ENCODE data around the gene UBR4. TPM values are rescaled to one million over a fixed set of nuclear protein-coding genes. Genes with fewer than 3 reads are reported as not detected.

The UBR4 gene
- total and polyA plus RNA-seq, 2 experiments from 2014 or later = 49.4 to 63.7 TPM

DNA sequence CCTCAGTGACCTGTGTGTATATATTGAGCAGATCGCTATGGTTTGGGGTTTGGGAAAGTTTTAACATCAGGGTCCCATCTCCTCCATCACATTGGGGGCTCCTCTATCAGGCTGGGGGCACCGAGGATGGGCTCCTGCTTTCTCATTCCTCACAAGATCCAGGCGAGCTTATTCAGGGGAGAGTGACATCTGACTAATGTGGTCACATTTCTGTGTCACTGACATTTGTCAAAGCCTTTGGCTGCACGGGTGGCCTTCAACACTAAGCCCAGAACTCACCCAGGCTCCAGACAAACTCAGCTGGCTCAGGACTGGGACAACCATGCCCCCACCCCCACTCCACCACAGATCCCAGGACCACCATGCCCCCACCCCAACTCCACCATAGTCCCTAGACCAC, 150.3 kb downstream of the UBR4 start:
- H3K4me3 ChIP-seq = no peak overlapping the region

DNA sequence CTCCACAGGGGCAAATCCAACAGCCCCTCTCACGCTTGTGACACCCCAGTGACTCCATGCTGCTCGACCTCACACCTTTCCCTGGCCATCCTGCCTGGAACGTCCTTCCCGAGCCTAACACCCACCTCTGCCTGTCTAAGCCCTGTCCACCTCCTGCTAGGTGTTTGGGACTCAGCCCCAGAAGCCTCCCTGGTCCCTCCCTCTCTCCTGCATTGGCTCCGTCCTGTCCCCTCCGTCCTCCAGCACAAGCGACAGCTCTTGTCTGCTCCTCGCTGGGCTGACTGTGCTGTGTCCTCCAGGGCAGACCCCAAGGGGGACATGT, 151.6 kb downstream of the UBR4 start:
- Histone ChIP-seq H3K9me2 (ENCODE audit: insufficient read depth) (no peaks in the 10 kb centered on the region), H3K36me3 (ENCODE audit: low read depth) (no peaks in the 10 kb centered on the region), H3K4me3 (no peak overlapping the region), H3K9me3 (ENCODE audit: low read depth) (no peaks in the 10 kb centered on the region), H3K9ac (no peak overlapping the region), H3K79me2 (ENCODE audit: insufficient read depth) (no peaks in the 10 kb centered on the region), H3K27me3 (replicated peaks; ENCODE audit: insufficient read depth) (peaks cover 16% of the 10 kb centered on the region), H3K4me1 (ENCODE audit: insufficient read depth) (no peaks in the 10 kb centered on the region), H4K20me1 (ENCODE audit: insufficient read depth) (no peaks in the 10 kb centered on the region), H3K4me2 (ENCODE audit: unreplicated experiment) (no peak overlapping the region), H3K27ac (no peak overlapping the region), H3F3A (ENCODE audit: insufficient read depth) (no peaks in the 10 kb centered on the region), H2AFZ (no peak overlapping the region)
- in situ Hi-C loops (cut with MboI) = no loop called here
- 10 to 17% methylated on average over 8 of the region's 8 CpGs for WGBS, 2 experiments (ENCODE audit: low coverage in 1 of 2, low lambda C conversion rate in 2 of 2, missing lambda C conversion rate in 2 of 2)
- TF ChIP-seq EZH2phosphoT487 (IDR thresholded peaks at IDR 0.05; ENCODE audit: insufficient read depth, low read depth) (no peak), EZH2 (IDR thresholded peaks at IDR 0.05; ENCODE audit: insufficient read depth, poor library complexity, severe bottlenecking) (no peak)
- DNase-seq = no peak

More for the DNA sequence above, 150.3 kb downstream of the UBR4 start:
- Histone ChIP-seq H3F3A (ENCODE audit: insufficient read depth) (no peaks in the 10 kb centered on the region), H3K79me2 (ENCODE audit: insufficient read depth) (no peaks in the 10 kb centered on the region), H4K20me1 (ENCODE audit: insufficient read depth) (no peaks in the 10 kb centered on the region), H3K9me3 (ENCODE audit: low read depth) (no peaks in the 10 kb centered on the region), H2AFZ (no peak overlapping the region), H3K4me1 (ENCODE audit: insufficient read depth) (no peaks in the 10 kb centered on the region), H3K27me3 (replicated peaks; ENCODE audit: insufficient read depth) (peaks cover 16% of the 10 kb centered on the region), H3K9ac (no peak overlapping the region), H3K36me3 (ENCODE audit: low read depth) (no peaks in the 10 kb centered on the region), H3K9me2 (ENCODE audit: insufficient read depth) (no peaks in the 10 kb centered on the region), H3K27ac (no peak overlapping the region), H3K4me2 (ENCODE audit: unreplicated experiment) (no peak overlapping the region)
- WGBS, 2 experiments (ENCODE audit: low coverage in 1 of 2, low lambda C conversion rate in 2 of 2, missing lambda C conversion rate in 2 of 2) = 52 to 73% methylated on average over 3 to 4 of the region's 4 CpGs
- DNase-seq = no peak
- in situ Hi-C loops (cut with MboI) = no loop called here
- TF ChIP-seq EZH2phosphoT487 (IDR thresholded peaks at IDR 0.05; ENCODE audit: insufficient read depth, low read depth) (no peak), EZH2 (IDR thresholded peaks at IDR 0.05; ENCODE audit: insufficient read depth, poor library complexity, severe bottlenecking) (no peak)

- no peak overlapping the region for H3K4me3 ChIP-seq
- no peaks in the 10 kb centered on the region for H3K79me2 ChIP-seq (ENCODE audit: insufficient read depth)
- 30 to 40% methylated on average over 13 to 14 of the region's 15 CpGs for WGBS, 2 experiments (ENCODE audit: low coverage in 1 of 2, low lambda C conversion rate in 2 of 2, missing lambda C conversion rate in 2 of 2)
- no peaks in the 10 kb centered on the region for H3F3A ChIP-seq (ENCODE audit: insufficient read depth)
- H3K9me3 ChIP-seq (ENCODE audit: low read depth) = no peaks in the 10 kb centered on the region
- H4K20me1 ChIP-seq (ENCODE audit: insufficient read depth) = no peaks in the 10 kb centered on the region
- H3K36me3 ChIP-seq (ENCODE audit: low read depth) = no peaks in the 10 kb centered on the region
- H2AFZ ChIP-seq = no peak overlapping the region
- H3K27ac ChIP-seq = no peak overlapping the region
- TF ChIP-seq EZH2phosphoT487 (IDR thresholded peaks at IDR 0.05; ENCODE audit: insufficient read depth, low read depth) = no peak
- no peak for TF ChIP-seq EZH2 (IDR thresholded peaks at IDR 0.05; ENCODE audit: insufficient read depth, poor library complexity, severe bottlenecking)
- no peak overlapping the region for H3K9ac ChIP-seq
- peaks cover 16% of the 10 kb centered on the region for H3K27me3 ChIP-seq (replicated peaks; ENCODE audit: insufficient read depth)
- in situ Hi-C loops (cut with MboI) = no loop called here
- no peaks in the 10 kb centered on the region for H3K4me1 ChIP-seq (ENCODE audit: insufficient read depth)
- no peaks in the 10 kb centered on the region for H3K9me2 ChIP-seq (ENCODE audit: insufficient read depth)
- DNase-seq = no peak
- no peak overlapping the region for H3K4me2 ChIP-seq (ENCODE audit: unreplicated experiment)
These were observed 152.1 kb downstream of the UBR4 start for GRCh38 chr1:19057784-19058475.

- Histone ChIP-seq H3K27ac (no peak overlapping the region), H4K20me1 (ENCODE audit: insufficient read depth) (no peaks in the 10 kb centered on the region), H3K4me2 (ENCODE audit: unreplicated experiment) (no peak overlapping the region), H3K27me3 (replicated peaks; ENCODE audit: insufficient read depth) (peaks cover 16% of the 10 kb centered on the region), H3K9me2 (ENCODE audit: insufficient read depth) (no peaks in the 10 kb centered on the region), H3K9ac (no peak overlapping the region), H3K4me1 (ENCODE audit: insufficient read depth) (0 out of 2 replicates have a peak, but pooled peaks cover 3% of the 10 kb centered on the region), H3K36me3 (ENCODE audit: low read depth) (no peaks in the 10 kb centered on the region), H3K4me3 (no peak overlapping the region), H3K79me2 (ENCODE audit: insufficient read depth) (no peaks in the 10 kb centered on the region), H3K9me3 (ENCODE audit: low read depth) (no peaks in the 10 kb centered on the region), H3F3A (ENCODE audit: insufficient read depth) (no peaks in the 10 kb centered on the region), H2AFZ (no peak overlapping the region)
- 84 to 91% methylated on average over 14 of the region's 14 CpGs for WGBS, 2 experiments (ENCODE audit: low coverage in 1 of 2, low lambda C conversion rate in 2 of 2, missing lambda C conversion rate in 2 of 2)
- in situ Hi-C loops (cut with MboI) = no loop called here
- TF ChIP-seq EZH2 (IDR thresholded peaks at IDR 0.05; ENCODE audit: insufficient read depth, poor library complexity, severe bottlenecking) = no peak
- no peak for DNase-seq
These were observed 152.8 kb downstream of the UBR4 start for GRCh38 chr1:19057182-19057779.

All from GM23248 (cell line).